Measurements from ENCODE around the gene TMEM45A.

The TMEM45A gene

GRCh38 chr3:100558233-100558632 lies 65.8 kb downstream of the TMEM45A start:
- Histone ChIP-seq H3K27ac (ENCODE audit: low read length) (no peak overlapping the region), H3K9me3 (ENCODE audit: control insufficient read depth in 1 of 2, low read length in 2 of 2) (no peaks in the 10 kb centered on the region), H3K27me3 (ENCODE audit: low read depth, low read length) (no peaks in the 10 kb centered on the region), H3K36me3 (ENCODE audit: control insufficient read depth in 1 of 2, insufficient read depth in 2 of 2, low read length in 2 of 2) (no peaks in the 10 kb centered on the region), H3K4me3 (ENCODE audit: low read depth in 1 of 2, low read length in 2 of 2) (no peak overlapping the region), H3K4me1 (ENCODE audit: control insufficient read depth in 1 of 2, insufficient read depth in 2 of 2, low read length in 2 of 2) (no peaks in the 10 kb centered on the region)

DNA sequence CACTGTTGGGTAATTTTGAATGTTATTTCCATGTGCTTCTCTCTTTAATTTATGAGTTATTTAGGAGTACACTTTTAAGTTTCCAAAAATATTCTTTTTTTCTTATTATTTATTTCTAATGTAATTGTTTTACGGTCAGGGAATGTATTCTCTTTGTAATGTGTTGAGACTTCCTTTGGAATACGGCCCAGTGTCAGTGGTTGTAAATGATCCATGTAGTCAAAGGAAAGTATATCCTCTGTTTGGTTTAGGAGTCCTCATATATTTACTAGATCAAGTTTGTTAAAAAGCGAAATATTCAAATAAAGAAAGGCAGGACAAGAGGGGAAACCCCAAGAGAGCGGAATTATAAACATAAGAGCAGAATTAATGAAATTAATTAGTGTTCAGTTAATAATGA lies 68.0 kb downstream of the TMEM45A start:
- H3K9me3 ChIP-seq (ENCODE audit: control insufficient read depth in 1 of 2, low read length in 2 of 2) = no peaks in the 10 kb centered on the region
- H3K27ac ChIP-seq (ENCODE audit: low read length) = no peak overlapping the region
- no peaks in the 10 kb centered on the region for H3K36me3 ChIP-seq (ENCODE audit: control insufficient read depth in 1 of 2, insufficient read depth in 2 of 2, low read length in 2 of 2)
- H3K27me3 ChIP-seq (ENCODE audit: low read depth, low read length) = no peaks in the 10 kb centered on the region
- H3K4me1 ChIP-seq (ENCODE audit: control insufficient read depth in 1 of 2, insufficient read depth in 2 of 2, low read length in 2 of 2) = no peaks in the 10 kb centered on the region
- no peak overlapping the region for H3K4me3 ChIP-seq (ENCODE audit: low read depth in 1 of 2, low read length in 2 of 2)

DNA sequence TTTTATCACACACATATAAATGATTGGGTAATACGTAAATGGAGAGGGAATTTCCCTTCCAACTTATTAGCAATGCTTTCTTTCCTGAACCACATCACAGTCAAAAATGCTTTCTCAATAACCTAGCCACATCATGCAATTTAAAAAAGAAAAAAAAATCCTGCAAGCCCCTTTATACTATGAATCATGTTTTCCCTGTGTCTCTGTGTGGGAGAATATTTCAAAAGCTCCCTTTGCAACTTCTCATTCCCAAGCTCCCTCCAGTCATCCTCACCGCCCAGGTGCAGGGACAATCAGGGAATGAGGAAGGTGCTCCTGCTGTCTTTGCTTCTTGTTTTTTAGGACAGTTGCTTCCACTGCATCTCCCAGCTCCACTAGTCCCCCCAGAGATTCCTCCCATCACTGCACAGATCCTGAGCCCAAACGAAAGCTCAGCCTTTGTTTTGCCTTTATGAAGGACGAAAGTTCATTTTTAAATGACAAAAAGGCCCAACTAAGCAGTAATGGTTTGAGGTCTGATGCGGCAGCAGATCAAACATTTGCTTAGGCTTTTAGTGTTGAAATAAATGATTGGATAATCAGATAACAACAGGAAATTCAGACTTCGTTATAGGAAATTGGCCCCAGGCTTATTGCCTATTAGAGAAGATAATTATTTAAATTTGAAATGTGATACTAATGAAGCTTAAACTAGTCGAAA lies 69.2 kb downstream of the TMEM45A start:
- no peaks in the 10 kb centered on the region for H3K9me3 ChIP-seq (ENCODE audit: control insufficient read depth in 1 of 2, low read length in 2 of 2)

GRCh38 chr3:100562224-100562857 lies 69.9 kb downstream of the TMEM45A start:
- Histone ChIP-seq H3K27ac (ENCODE audit: low read length) (no peak overlapping the region), H3K36me3 (ENCODE audit: control insufficient read depth in 1 of 2, insufficient read depth in 2 of 2, low read length in 2 of 2) (no peaks in the 10 kb centered on the region), H3K4me1 (ENCODE audit: control insufficient read depth in 1 of 2, insufficient read depth in 2 of 2, low read length in 2 of 2) (no peaks in the 10 kb centered on the region), H3K9me3 (ENCODE audit: control insufficient read depth in 1 of 2, low read length in 2 of 2) (no peaks in the 10 kb centered on the region), H3K4me3 (ENCODE audit: low read depth in 1 of 2, low read length in 2 of 2) (no peak overlapping the region), H3K27me3 (ENCODE audit: low read depth, low read length) (no peaks in the 10 kb centered on the region)

More for the DNA sequence above, 69.2 kb downstream of the TMEM45A start:
- H3K27ac ChIP-seq (ENCODE audit: low read length) = no peak overlapping the region
- H3K4me1 ChIP-seq (ENCODE audit: control insufficient read depth in 1 of 2, insufficient read depth in 2 of 2, low read length in 2 of 2) = no peaks in the 10 kb centered on the region
- H3K27me3 ChIP-seq (ENCODE audit: low read depth, low read length) = no peaks in the 10 kb centered on the region
- no peak overlapping the region for H3K4me3 ChIP-seq (ENCODE audit: low read depth in 1 of 2, low read length in 2 of 2)
- no peaks in the 10 kb centered on the region for H3K36me3 ChIP-seq (ENCODE audit: control insufficient read depth in 1 of 2, insufficient read depth in 2 of 2, low read length in 2 of 2)

- H3K4me3 ChIP-seq (ENCODE audit: low read depth in 1 of 2, low read length in 2 of 2) = no peak overlapping the region
- H3K27ac ChIP-seq (ENCODE audit: low read length) = no peak overlapping the region
- H3K9me3 ChIP-seq (ENCODE audit: control insufficient read depth in 1 of 2, low read length in 2 of 2) = no peaks in the 10 kb centered on the region
- H3K36me3 ChIP-seq (ENCODE audit: control insufficient read depth in 1 of 2, insufficient read depth in 2 of 2, low read length in 2 of 2) = no peaks in the 10 kb centered on the region
- no peaks in the 10 kb centered on the region for H3K27me3 ChIP-seq (ENCODE audit: low read depth, low read length)
- H3K4me1 ChIP-seq (ENCODE audit: control insufficient read depth in 1 of 2, insufficient read depth in 2 of 2, low read length in 2 of 2) = no peaks in the 10 kb centered on the region
Observed at GRCh38 chr3:100563228-100563627, 70.8 kb downstream of the TMEM45A start.

- no peak overlapping the region for H3K4me3 ChIP-seq (ENCODE audit: low read depth in 1 of 2, low read length in 2 of 2)
- no peaks in the 10 kb centered on the region for H3K4me1 ChIP-seq (ENCODE audit: control insufficient read depth in 1 of 2, insufficient read depth in 2 of 2, low read length in 2 of 2)
- H3K9me3 ChIP-seq (ENCODE audit: control insufficient read depth in 1 of 2, low read length in 2 of 2) = no peaks in the 10 kb centered on the region
- no peak overlapping the region for H3K27ac ChIP-seq (ENCODE audit: low read length)
- H3K36me3 ChIP-seq (ENCODE audit: control insufficient read depth in 1 of 2, insufficient read depth in 2 of 2, low read length in 2 of 2) = no peaks in the 10 kb centered on the region
- no peaks in the 10 kb centered on the region for H3K27me3 ChIP-seq (ENCODE audit: low read depth, low read length)
Observed at GRCh38 chr3:100563652-100564211, 71.3 kb downstream of the TMEM45A start.

DNA sequence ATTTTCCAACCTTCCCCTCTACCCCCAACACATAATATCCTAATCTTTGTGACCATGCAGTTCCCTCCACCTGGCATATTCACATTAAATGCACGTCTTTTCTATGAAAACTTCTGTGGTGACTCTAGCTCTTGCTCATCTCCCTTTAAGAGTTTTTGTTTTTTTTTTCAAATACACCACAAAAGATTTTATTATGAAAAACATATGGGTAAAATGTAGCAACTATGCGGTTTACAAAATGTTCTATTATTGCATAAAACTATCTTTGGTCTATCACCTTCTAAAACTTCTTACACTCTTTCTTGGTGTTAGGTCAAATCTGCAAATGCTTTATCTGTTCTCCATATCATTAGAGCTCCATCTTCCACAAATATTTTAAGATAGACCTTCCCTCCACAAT lies 78.4 kb downstream of the TMEM45A start:
- no peaks in the 10 kb centered on the region for H3K4me1 ChIP-seq (ENCODE audit: control insufficient read depth in 1 of 2, insufficient read depth in 2 of 2, low read length in 2 of 2)
- no peaks in the 10 kb centered on the region for H3K27me3 ChIP-seq (ENCODE audit: low read depth, low read length)
- peaks cover 0 to 3% of the 10 kb centered on the region in 2 donors for H3K36me3 ChIP-seq (ENCODE audit: control insufficient read depth in 1 of 2, insufficient read depth in 2 of 2, low read length in 2 of 2)
- H3K9me3 ChIP-seq (ENCODE audit: control insufficient read depth in 1 of 2, low read length in 2 of 2) = no peaks in the 10 kb centered on the region
- no peak overlapping the region for H3K4me3 ChIP-seq (ENCODE audit: low read depth in 1 of 2, low read length in 2 of 2)
- no peak overlapping the region for H3K27ac ChIP-seq (ENCODE audit: low read length)

- Histone ChIP-seq H3K9me3 (ENCODE audit: control insufficient read depth in 1 of 2, low read length in 2 of 2) (no peaks in the 10 kb centered on the region), H3K27me3 (ENCODE audit: low read depth, low read length) (no peaks in the 10 kb centered on the region), H3K27ac (ENCODE audit: low read length) (no peak overlapping the region), H3K36me3 (ENCODE audit: control insufficient read depth in 1 of 2, insufficient read depth in 2 of 2, low read length in 2 of 2) (peaks cover 0 to 3% of the 10 kb centered on the region in 2 donors), H3K4me1 (ENCODE audit: control insufficient read depth in 1 of 2, insufficient read depth in 2 of 2, low read length in 2 of 2) (no peaks in the 10 kb centered on the region), H3K4me3 (ENCODE audit: low read depth in 1 of 2, low read length in 2 of 2) (no peak overlapping the region)
Observed at GRCh38 chr3:100574536-100574935, 82.1 kb downstream of the TMEM45A start.

DNA sequence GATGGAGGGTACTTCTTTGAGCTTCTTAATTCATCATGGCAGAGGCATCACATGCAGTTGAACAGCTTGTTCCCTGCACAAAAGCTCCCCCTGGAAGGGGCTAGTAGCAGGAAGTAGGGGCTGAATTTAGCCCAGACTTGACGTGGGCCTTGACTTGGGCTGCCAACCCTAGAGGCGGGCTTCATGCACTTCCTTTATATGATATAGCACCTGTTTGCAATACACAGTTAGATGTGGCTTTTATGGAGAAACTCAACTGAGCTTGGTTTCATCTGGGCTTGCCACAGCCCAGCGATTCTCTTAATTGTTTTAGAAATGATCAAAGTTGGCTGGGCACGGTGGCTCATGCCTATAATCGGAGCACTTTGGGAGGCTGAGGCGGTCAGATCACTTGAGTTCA lies 83.3 kb downstream of the TMEM45A start:
- Histone ChIP-seq H3K4me1 (ENCODE audit: control insufficient read depth in 1 of 2, insufficient read depth in 2 of 2, low read length in 2 of 2) (no peaks in the 10 kb centered on the region), H3K9me3 (ENCODE audit: control insufficient read depth in 1 of 2, low read length in 2 of 2) (no peaks in the 10 kb centered on the region), H3K4me3 (ENCODE audit: low read depth in 1 of 2, low read length in 2 of 2) (no peak overlapping the region), H3K36me3 (ENCODE audit: control insufficient read depth in 1 of 2, insufficient read depth in 2 of 2, low read length in 2 of 2) (no peaks in the 10 kb centered on the region), H3K27me3 (ENCODE audit: low read depth, low read length) (no peaks in the 10 kb centered on the region), H3K27ac (ENCODE audit: low read length) (no peak overlapping the region)

- Histone ChIP-seq H3K27ac (ENCODE audit: low read length) (no peak overlapping the region), H3K9me3 (ENCODE audit: control insufficient read depth in 1 of 2, low read length in 2 of 2) (no peaks in the 10 kb centered on the region), H3K27me3 (ENCODE audit: low read depth, low read length) (no peaks in the 10 kb centered on the region), H3K4me3 (ENCODE audit: low read depth in 1 of 2, low read length in 2 of 2) (no peak overlapping the region), H3K36me3 (ENCODE audit: control insufficient read depth in 1 of 2, insufficient read depth in 2 of 2, low read length in 2 of 2) (no peaks in the 10 kb centered on the region), H3K4me1 (ENCODE audit: control insufficient read depth in 1 of 2, insufficient read depth in 2 of 2, low read length in 2 of 2) (no peaks in the 10 kb centered on the region)
Observed at GRCh38 chr3:100577382-100578008, 85.1 kb downstream of the TMEM45A start.

DNA sequence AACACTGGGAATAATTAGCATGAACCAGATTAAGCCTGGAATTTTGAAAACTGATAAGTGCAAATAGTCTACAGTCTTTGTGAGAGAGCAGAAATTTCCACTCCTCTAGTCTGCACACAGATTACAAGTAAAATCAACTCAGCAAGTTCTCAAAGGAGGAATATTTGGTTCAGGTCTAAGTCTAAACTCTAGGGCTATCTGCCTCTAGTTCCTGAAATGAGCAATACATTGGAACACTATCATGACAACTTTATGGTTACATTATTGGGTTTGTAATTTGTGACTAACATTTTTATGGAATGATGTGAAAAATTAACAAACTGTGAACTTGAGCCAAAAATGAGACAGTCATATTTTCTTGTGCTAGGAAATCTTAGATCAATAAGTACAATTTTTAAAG lies 86.2 kb downstream of the TMEM45A start:
- no peaks in the 10 kb centered on the region for H3K9me3 ChIP-seq (ENCODE audit: control insufficient read depth in 1 of 2, low read length in 2 of 2)
- no peak overlapping the region for H3K27ac ChIP-seq (ENCODE audit: low read length)
- no peaks in the 10 kb centered on the region for H3K36me3 ChIP-seq (ENCODE audit: control insufficient read depth in 1 of 2, insufficient read depth in 2 of 2, low read length in 2 of 2)
- no peak overlapping the region for H3K4me3 ChIP-seq (ENCODE audit: low read depth in 1 of 2, low read length in 2 of 2)
- no peaks in the 10 kb centered on the region for H3K27me3 ChIP-seq (ENCODE audit: low read depth, low read length)
- no peaks in the 10 kb centered on the region for H3K4me1 ChIP-seq (ENCODE audit: control insufficient read depth in 1 of 2, insufficient read depth in 2 of 2, low read length in 2 of 2)

Data from muscle layer of duodenum (tissue), 2 donors.